OCI-LY1 (cell line): ENCODE data around the gene DNAJB12.

ENCODE experiments used
- H2AFZ ChIP-seq: fragments of 200-600 bp; sonication (generic), shearing (Covaris generic); 2 replicates; pipeline ENCODE4 v1.6.0; 2014; ENCODE audit warnings: antibody characterized with exemption, mild to moderate bottlenecking, low read length
- H3F3A ChIP-seq: fragments of 200-600 bp; sonication (generic), shearing (Covaris generic); 2 replicates; pipeline ENCODE4 v1.6.0; 2014; ENCODE audit warnings: mild to moderate bottlenecking, antibody characterized with exemption, low read length, moderate library complexity; ENCODE audit not compliant: insufficient read depth
- H3K27ac ChIP-seq: fragments of 200-600 bp; sonication (generic); 2 replicates; pipeline ENCODE4 v1.5.1; 2014; ENCODE audit warnings: low read length, mixed run types, mild to moderate bottlenecking, low read depth; ENCODE audit not compliant: poor library complexity, severe bottlenecking
- H3K27me3 ChIP-seq: fragments of 200-600 bp; sonication (generic); 2 replicates; pipeline ENCODE4 v1.6.0; 2014; ENCODE audit warnings: antibody characterized with exemption, mild to moderate bottlenecking, low read length, moderate library complexity; ENCODE audit not compliant: insufficient read depth
- H3K36me3 ChIP-seq: fragments of 200-600 bp; sonication (generic); 2 replicates; pipeline ENCODE4 v1.6.1; 2014; ENCODE audit warnings: mild to moderate bottlenecking, antibody characterized with exemption, low read length, moderate library complexity, mixed read lengths; ENCODE audit not compliant: insufficient read depth
- H3K4me1 ChIP-seq: fragments of 200-600 bp; sonication (generic); 2 replicates; pipeline ENCODE4 v1.5.1; 2014; ENCODE audit warnings: mild to moderate bottlenecking, low read length, moderate library complexity; ENCODE audit not compliant: insufficient read depth, severe bottlenecking
- H3K4me2 ChIP-seq: fragments of 200-600 bp; sonication (generic), shearing (Covaris generic); 2 replicates; pipeline ENCODE4 v1.6.1; 2014; ENCODE audit warnings: low read length
- H3K4me3 ChIP-seq: fragments of 200-600 bp; sonication (generic); 2 replicates; pipeline ENCODE4 v1.5.1; 2014; ENCODE audit warnings: low read length, low read depth, mild to moderate bottlenecking, mixed read lengths; ENCODE audit not compliant: poor library complexity, severe bottlenecking
- H3K79me2 ChIP-seq: fragments of 200-600 bp; shearing (Covaris generic); 2 replicates; pipeline ENCODE4 v1.6.1; 2016; ENCODE audit warnings: mixed run types, low read length, mixed read lengths; ENCODE audit not compliant: insufficient read depth
- H3K9ac ChIP-seq: fragments of 200-600 bp; sonication (generic), shearing (Covaris generic); 2 replicates; pipeline ENCODE4 v1.6.1; 2014; ENCODE audit warnings: mild to moderate bottlenecking, low read length, mixed read lengths
- H3K9me2 ChIP-seq: fragments of 200-600 bp; sonication (generic), shearing (Covaris generic); 2 replicates; pipeline ENCODE4 v1.6.1; 2014; ENCODE audit warnings: low read depth, mild to moderate bottlenecking, low read length, mixed read lengths
- H3K9me3 ChIP-seq: fragments of 200-600 bp; shearing (Covaris generic); 2 replicates; pipeline ENCODE4 v1.6.1; 2014; ENCODE audit warnings: low read length, mixed read lengths
- H4K20me1 ChIP-seq: fragments of 200-600 bp; sonication (generic), shearing (Covaris generic); 2 replicates; pipeline ENCODE4 v1.6.0; 2016; ENCODE audit warnings: mild to moderate bottlenecking, low read length; ENCODE audit not compliant: insufficient read depth
- CTCF ChIP-seq: fragments of 200-600 bp; sonication (generic), shearing (Covaris generic); IDR thresholded peaks from 2 replicates; pipeline ENCODE4 v1.5.1; 2017; ENCODE audit warnings: mild to moderate bottlenecking, antibody characterized with exemption, low read length, moderate library complexity, mixed read lengths
- EZH2 ChIP-seq: fragments of 200-600 bp; sonication (generic), shearing (Covaris generic); IDR thresholded peaks from 2 replicates; pipeline ENCODE4 v1.8.0; 2017; ENCODE audit warnings: borderline replicate concordance, mixed run types, mild to moderate bottlenecking, antibody characterized with exemption, low read length, moderate library complexity, mixed read lengths

The DNAJB12 gene

DNA sequence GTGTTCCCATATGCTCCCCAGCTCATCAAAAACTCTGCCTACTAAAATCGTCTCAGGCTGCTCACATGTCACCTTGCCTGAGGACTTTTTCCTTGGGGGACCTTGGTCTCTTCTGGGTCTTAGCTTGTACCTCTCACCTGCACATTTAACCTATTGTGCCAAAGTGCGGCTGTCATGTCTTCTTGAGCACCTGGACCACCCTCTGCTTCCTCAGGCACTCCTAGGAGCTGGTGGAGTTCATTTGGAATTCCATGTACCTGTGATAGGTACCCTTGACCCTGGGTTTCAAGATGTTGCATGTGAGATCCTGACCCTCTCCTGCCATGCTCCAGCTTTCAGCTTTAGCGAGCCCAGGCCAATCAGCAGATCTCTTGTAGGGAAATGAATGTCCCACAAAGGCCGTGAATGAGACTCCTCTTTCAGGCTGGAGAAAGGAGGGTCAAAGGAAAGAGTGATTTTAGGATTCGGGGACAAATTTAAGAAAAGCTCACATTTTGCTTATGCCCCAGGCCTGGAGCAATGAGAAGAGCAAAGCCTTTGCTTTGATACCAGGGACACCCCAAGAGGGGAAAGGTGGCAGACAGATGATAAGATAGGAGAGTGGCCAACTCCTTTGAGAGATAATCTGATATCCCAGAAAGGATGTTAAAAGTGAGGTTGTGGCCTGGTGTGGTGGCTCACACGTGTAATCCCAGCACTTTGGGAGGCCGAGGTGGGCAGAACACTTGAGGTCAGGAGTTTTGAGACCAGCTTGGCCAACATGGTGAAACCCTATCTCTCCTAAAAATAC lies 10.6 kb upstream of the DNAJB12 start:
- Histone ChIP-seq H3K4me2 (no peak overlapping the region), H3K4me1 (peaks cover 9% of the 10 kb centered on the region), H3K9me3 (no peaks in the 10 kb centered on the region), H2AFZ (no peak overlapping the region), H3K4me3 (no peak overlapping the region), H3K36me3 (no peaks in the 10 kb centered on the region; the same call in 1 of the 2 replicates), H3F3A (no peaks in the 10 kb centered on the region), H4K20me1 (no peaks in the 10 kb centered on the region), H3K9ac (no peak overlapping the region), H3K27me3 (no peaks in the 10 kb centered on the region), H3K9me2 (no peaks in the 10 kb centered on the region), H3K27ac (no peak overlapping the region), H3K79me2 (no peaks in the 10 kb centered on the region)
- TF ChIP-seq EZH2: no peak
- TF ChIP-seq CTCF: no peak

GRCh38 chr10:72364239-72364777 lies 9.6 kb upstream of the DNAJB12 start:
- Histone ChIP-seq H2AFZ (peak overlapping the region; percentile 64), H3K4me2 (peak overlapping the region; percentile 60), H3F3A (no peaks in the 10 kb centered on the region), H3K4me1 (peaks cover 9% of the 10 kb centered on the region), H3K36me3 (no peaks in the 10 kb centered on the region; the same call in 1 of the 2 replicates), H3K27me3 (no peaks in the 10 kb centered on the region), H3K9me2 (no peaks in the 10 kb centered on the region), H3K4me3 (peak overlapping the region; percentile 24), H4K20me1 (no peaks in the 10 kb centered on the region), H3K27ac (no peak overlapping the region), H3K9me3 (no peaks in the 10 kb centered on the region), H3K9ac (peak overlapping the region; percentile 39; the same call in 1 of the 2 replicates), H3K79me2 (no peaks in the 10 kb centered on the region)
- TF ChIP-seq CTCF (peak; percentile 87), EZH2 (no peak)

DNA sequence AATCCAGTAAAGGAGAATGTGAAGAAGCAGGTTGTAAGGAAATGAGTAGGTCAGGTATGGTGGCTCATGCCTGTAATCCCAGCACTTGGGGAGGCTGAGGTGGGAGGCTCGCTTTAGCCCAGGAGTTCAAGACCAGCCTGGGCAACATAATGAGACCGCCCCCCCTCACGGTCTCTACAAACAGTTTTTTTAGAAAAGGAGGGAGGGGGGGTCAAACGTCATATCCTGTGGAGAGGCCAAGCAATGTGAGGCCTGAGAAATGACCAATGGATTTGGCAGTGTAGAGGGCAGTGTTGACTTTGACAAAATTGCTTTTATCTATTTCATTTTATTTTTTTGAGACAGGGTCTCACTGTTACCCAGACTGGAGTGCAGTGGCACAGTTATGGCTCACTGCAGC lies 2.3 kb upstream of the DNAJB12 start:
- H3K4me2 ChIP-seq: no peak overlapping the region
- no peaks in the 10 kb centered on the region for H3K9me2 ChIP-seq
- H3K27me3 ChIP-seq: no peaks in the 10 kb centered on the region
- peaks cover 18% of the 10 kb centered on the region for H3K4me1 ChIP-seq
- no peaks in the 10 kb centered on the region; the same call in 1 of the 2 replicates for H3K36me3 ChIP-seq
- H3F3A ChIP-seq: no peaks in the 10 kb centered on the region
- H3K9ac ChIP-seq: no peak overlapping the region
- H3K79me2 ChIP-seq: peaks cover 14% of the 10 kb centered on the region
- no peaks in the 10 kb centered on the region for H4K20me1 ChIP-seq
- H3K9me3 ChIP-seq: no peaks in the 10 kb centered on the region
- H3K27ac ChIP-seq: no peak overlapping the region
- H2AFZ ChIP-seq: no peak overlapping the region
- H3K4me3 ChIP-seq: no peak overlapping the region
- TF ChIP-seq CTCF (no peak), EZH2 (no peak)
